HG02973 (cell line): ENCODE measurements around the gene TBXT.
"Not testable (repeated sequence)": the region's sequence is repeated elsewhere in the genome, so short reads cannot be mapped to it uniquely, and the experiment has no call there.

Experiments
- ATAC-seq: cut with Tn5 transposase; IDR thresholded peaks from one replicate; pipeline ENCODE4 v1.9.1; 2021; ENCODE audit warnings: moderate library complexity; ENCODE audit not compliant: unreplicated experiment

TBXT gene, protein sequence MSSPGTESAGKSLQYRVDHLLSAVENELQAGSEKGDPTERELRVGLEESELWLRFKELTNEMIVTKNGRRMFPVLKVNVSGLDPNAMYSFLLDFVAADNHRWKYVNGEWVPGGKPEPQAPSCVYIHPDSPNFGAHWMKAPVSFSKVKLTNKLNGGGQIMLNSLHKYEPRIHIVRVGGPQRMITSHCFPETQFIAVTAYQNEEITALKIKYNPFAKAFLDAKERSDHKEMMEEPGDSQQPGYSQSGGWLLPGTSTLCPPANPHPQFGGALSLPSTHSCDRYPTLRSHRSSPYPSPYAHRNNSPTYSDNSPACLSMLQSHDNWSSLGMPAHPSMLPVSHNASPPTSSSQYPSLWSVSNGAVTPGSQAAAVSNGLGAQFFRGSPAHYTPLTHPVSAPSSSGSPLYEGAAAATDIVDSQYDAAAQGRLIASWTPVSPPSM

DNA sequence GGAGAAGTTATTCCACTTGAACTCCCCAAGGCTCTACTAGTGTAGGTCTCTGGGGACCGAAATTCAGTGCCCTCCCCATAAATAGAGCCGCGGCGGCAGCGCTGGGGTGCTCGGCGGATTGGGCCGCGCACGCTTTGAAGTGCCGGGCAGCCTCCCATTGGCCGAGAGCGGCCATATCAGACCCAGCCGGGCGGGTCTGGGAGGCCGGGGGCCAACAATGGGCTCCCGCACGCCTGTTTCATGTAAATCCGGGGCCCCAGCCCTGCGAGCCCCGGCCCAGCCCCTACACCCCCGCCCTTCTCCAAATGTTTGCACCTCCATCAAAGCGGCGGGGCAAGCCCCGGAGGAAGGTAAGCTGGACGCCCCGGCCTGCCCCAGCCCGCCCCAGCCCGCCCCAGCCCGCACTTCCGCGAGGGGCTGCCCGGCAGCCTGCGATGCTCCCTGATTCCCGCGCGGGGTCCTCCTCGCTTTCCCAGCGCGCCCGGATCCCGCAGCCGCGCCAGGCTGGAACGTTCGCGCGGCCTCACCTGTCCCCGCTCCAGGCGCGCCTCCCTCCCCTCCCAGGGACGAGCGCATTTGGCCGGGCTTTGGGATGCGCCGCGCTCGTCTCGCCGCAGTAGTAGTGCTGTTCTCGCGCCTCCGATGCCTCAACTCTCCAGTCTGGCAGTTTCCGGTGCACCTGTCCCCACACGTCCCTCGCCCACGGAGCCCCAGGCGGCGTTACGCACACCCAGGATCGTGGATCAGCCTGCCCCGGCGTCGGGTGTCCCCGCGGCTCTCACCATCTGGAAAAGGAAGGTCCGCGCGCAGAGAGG, at the start of gene TBXT:
Gene TBXT (minus strand): TSS at position 51 of the 815 bp plus-strand sequence. CDS start 260 bp downstream, outside the sequence.
- ATAC-seq, result no peak

- no peak for ATAC-seq
Measured at GRCh38 chr6:166207284-166207561, 39.6 kb upstream of the TBXT start.

GRCh38 chr6:166206510-166207283, 39.0 kb upstream of the TBXT start:
- ATAC-seq, result no peak

DNA sequence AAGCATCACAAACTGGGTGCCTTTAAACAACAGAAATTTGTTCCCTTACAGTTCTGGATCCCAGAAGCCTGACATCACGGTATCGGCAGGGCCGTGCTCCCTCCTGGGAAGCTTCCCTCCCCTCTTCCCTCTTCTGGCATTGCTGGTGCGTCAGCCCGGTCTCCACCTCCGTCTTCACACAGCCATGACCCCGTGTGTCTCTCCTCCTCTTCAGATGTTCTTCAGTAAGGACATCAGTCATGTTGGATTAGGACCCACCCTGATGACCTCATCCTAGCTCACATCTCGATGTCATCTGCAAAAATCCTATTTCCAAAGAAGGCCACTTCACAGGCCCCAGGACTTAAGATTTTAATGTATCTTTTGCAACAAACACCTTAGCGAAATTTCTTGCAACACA, 38.4 kb upstream of the TBXT start:
- no peak for ATAC-seq

DNA sequence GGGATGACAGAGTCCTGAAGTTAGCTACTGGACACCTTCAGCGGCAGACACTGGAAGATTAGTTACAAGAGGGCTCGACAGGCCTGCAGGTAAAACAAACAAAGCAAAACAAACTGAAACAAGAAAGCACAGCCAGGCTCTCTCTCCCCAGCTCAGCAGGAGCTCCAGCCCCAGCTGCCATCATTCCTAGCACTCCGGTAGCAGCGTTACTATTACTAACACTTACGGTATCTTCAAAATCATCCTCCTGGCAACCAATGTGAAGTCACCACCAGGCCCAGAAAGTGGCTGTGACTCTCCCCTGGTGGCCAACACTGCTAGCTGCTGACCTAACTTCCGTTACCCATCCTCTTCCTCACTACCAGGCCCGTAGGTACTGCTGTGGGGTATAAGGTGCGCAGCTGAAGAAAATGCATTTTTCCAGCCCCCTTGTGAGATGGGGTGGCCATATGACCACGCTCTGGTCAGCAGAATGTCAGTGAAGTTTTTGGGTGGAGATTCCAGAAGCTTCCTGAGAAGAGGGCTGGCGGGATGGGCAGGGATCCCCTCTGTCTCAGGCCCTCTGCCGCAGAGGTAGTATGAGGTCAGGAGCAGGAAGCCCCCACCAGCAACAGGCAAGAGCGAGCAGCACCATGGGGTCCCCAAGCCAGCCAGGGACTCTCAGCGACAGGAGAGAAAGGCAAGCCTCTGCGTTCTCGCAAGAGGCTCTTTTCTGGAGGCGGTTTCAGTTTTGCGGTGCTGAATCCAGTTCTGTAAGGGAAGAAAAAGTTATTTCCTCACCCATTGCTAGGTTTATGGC, 37.4 kb upstream of the TBXT start:
- ATAC-seq, result no peak

DNA sequence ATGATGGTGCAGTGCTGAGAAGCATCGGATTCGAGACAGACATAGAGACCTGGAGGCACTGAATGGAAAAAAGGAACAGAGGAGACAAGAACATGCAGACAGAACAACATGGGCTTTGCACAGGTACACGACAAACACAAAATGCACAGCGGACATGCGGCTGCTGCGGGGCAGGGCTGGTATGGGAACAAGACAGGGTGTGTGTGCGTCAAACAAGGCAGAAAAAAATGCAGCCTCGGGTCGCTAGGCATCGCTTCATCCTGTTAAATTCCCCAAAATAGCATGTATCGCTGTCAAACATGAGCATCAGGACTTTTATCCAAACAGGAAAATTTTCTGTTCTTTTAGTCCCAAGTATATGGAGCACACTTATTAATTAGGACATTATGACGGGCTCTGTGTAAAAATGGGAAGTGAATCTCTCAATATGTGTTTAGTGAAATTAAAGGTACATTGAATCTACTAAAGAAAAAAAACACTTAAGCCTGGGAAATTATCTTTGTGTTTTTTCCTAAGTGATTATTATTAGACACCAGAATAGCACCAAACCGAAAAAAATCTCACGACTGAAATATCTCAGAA, 36.1 kb upstream of the TBXT start:
- ATAC-seq, result no peak

DNA sequence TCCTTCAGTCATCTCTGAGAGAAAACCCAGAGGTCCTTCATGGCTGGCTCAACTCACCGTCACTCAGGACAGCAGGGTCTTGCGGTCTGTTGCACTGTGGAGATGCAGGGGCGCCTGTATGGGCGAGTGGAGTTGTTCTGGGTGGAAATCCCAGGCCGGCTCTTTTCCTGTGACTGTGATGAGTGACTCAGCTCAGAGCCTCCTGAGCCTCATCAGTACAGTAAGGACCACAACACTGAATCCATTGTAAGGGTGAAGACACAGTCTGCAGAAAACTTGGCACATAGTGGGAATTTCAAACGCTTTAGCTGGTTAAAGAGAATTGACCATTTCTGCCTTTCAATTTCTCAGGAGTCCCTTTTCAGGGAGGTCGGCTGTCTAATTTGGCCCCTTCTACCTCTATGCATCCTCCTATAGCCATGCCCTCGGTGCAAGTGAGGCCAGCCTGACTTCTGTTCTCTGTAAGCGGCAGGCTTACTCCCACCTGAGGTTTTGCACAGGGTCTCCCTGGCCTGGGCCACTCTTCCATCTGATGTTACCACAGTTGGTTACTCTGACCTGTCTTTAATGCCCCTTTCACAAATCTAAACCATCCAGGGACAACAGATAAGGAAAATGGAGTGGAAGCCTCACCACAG, 35.5 kb upstream of the TBXT start:
- ATAC-seq, result no peak

GRCh38 chr6:166202321-166202733, 34.7 kb upstream of the TBXT start:
- ATAC-seq, result peak; percentile 62

DNA sequence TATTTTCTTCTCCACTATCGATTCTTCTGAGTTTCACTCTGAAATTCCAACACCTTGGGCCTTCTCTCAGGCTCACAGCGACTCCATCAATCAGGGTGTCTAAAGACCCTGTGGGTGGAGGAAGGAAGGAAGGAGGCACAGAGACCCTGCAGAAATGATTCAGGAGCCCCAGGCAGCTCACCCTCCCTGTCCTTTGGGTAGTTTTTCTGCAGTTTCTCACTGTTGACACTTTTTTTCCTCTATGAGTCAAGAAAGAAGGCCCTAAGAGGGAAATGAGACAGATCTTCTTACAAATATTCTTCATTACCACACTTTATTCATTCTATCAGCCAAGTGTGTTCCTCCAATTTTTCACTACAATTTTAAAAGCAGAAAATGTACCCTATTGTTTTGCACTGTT, 34.2 kb upstream of the TBXT start:
- ATAC-seq, result peak; percentile 28

GRCh38 chr6:166197361-166197760, 29.7 kb upstream of the TBXT start:
- ATAC-seq, result no peak

GRCh38 chr6:166195860-166196238, 28.2 kb upstream of the TBXT start:
- ATAC-seq, result no peak

- no peak for ATAC-seq
Measured at GRCh38 chr6:166194914-166195859, 27.5 kb upstream of the TBXT start.

DNA sequence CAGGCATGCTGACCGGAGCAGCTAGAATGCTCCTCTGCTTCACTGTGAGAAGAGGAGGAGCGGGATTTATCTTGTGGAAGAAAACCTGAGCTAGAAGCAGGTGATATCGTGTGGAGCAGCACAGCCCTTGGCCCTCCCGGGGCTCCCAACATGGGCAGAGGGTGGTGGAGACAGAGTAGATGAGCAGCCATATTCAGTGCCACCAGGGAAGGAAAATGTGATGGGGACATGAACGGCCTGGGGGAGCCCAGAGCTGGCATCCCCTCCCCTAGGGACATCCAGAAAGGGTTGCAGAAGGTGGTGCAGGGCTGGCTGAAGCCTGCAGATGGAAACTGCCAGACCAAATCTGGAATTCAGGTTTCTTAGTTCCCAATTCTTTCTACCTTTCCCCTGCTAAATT, 24.9 kb upstream of the TBXT start:
- no peak for ATAC-seq

- no peak for ATAC-seq
Measured at GRCh38 chr6:166192136-166192535, 24.5 kb upstream of the TBXT start.

GRCh38 chr6:166179704-166180103, 12.1 kb upstream of the TBXT start:
- no peak for ATAC-seq

DNA sequence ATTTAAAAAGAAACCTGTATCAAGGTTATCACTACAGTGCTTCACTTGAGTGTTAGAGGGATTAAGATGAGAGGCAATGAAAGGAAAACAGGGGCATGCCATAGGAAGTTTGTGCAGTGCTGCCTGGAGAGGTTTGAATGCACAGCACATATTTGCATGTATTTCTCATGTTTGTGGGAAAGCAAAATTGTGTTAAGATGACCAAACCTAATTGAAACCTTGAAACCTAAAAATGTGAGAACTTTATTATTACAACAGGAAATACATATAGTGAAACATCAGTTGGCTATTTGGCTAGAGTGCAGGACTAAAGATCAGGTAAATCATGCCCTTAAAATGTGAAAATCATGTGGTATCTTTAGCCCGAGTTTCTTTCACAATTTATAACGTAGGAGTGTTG, 8.5 kb upstream of the TBXT start:
- ATAC-seq, result no peak

DNA sequence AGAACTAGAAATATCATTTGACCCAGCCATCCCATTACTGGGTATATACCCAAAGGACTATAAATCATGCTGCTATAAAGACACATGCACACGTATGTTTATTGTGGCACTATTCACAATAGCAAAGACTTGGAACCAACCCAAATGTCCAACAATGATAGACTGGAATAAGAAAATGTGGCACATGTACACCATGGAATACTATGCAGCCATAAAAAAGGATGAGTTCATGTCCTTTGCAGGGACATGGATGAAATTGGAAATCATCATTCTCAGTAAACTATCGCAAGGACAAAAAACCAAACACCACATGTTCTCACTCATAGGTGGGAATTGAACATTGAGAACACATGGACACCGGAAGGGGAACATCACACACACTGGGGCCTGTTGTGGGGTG, 7.4 kb upstream of the TBXT start:
- ATAC-seq, result not testable (repeated sequence)

- no peak for ATAC-seq
Measured at GRCh38 chr6:166174031-166174430, 6.4 kb upstream of the TBXT start.
